Activated CD4-positive, alpha-beta T cell treated with anti-CD3 and anti-CD28 coated beads for 4 hours (primary cell): ENCODE measurements around the gene ZNF326.
"Not testable (repeated sequence)": the region's sequence is repeated elsewhere in the genome, so short reads cannot be mapped to it uniquely, and the experiment has no call there.

Source experiments
- DNase-seq, 2 donors: peaks; one replicate each; pipeline ENCODE4 v3.0.0-alpha.2; 2020

ZNF326 gene

GRCh38 chr1:89971600-89971999, 23.3 kb upstream of the ZNF326 start:
- DNase-seq, result no peak

- no peak for DNase-seq
Observed at GRCh38 chr1:89972024-89972423, 22.9 kb upstream of the ZNF326 start.

- no peak for DNase-seq
Observed at GRCh38 chr1:89973471-89974127, 21.3 kb upstream of the ZNF326 start.

- no peak for DNase-seq
Observed at GRCh38 chr1:89974256-89974655, 20.7 kb upstream of the ZNF326 start.

GRCh38 chr1:89974696-89975470, 20.0 kb upstream of the ZNF326 start:
- no peak for DNase-seq

GRCh38 chr1:89975540-89976125, 19.3 kb upstream of the ZNF326 start:
- no peak for DNase-seq

GRCh38 chr1:89978755-89979154, 16.2 kb upstream of the ZNF326 start:
- no peak for DNase-seq

- DNase-seq, result no peak
Observed at GRCh38 chr1:89980605-89981004, 14.3 kb upstream of the ZNF326 start.

- DNase-seq, result not testable (repeated sequence)
Observed at GRCh38 chr1:89982846-89983245, 12.1 kb upstream of the ZNF326 start.

- not testable (repeated sequence) for DNase-seq
Observed at GRCh38 chr1:89984564-89985116, 10.3 kb upstream of the ZNF326 start.

- no peak for DNase-seq
Observed at GRCh38 chr1:89986020-89986419, 8.9 kb upstream of the ZNF326 start.

- peak; percentile 40 to 58 for DNase-seq
Observed at GRCh38 chr1:89987159-89987819, 7.6 kb upstream of the ZNF326 start.

- no peak for DNase-seq
Observed at GRCh38 chr1:89989099-89989498, 5.8 kb upstream of the ZNF326 start.

- DNase-seq, result no peak
Observed at GRCh38 chr1:89989799-89990198, 5.1 kb upstream of the ZNF326 start.

GRCh38 chr1:89990976-89991831, 3.7 kb upstream of the ZNF326 start:
- DNase-seq, result no peak

GRCh38 chr1:89993541-89993940, 1.4 kb upstream of the ZNF326 start:
- DNase-seq, result no peak

- no peak for DNase-seq
Observed at GRCh38 chr1:89994231-89994804, 592 bp upstream of the ZNF326 start.

GRCh38 chr1:89995598-89996449, 914 bp downstream of the ZNF326 start:
- DNase-seq, result no peak

GRCh38 chr1:89996450-89997110, 1.7 kb downstream of the ZNF326 start:
- DNase-seq, result no peak

- not testable (repeated sequence) for DNase-seq
Observed at GRCh38 chr1:89997152-89997551, 2.2 kb downstream of the ZNF326 start.
